Epithelial cell of esophagus (primary cell): ENCODE measurements around the gene STK4.

Experiments used
- DNase-seq: peaks from one replicate; pipeline ENCODE4 v3.0.0; 2010; ENCODE audit warnings: low read depth
- H3K4me3 ChIP-seq: 2 replicates; pipeline ENCODE4 v1.5.1; 2011; ENCODE audit warnings: mild to moderate bottlenecking, low read length, control low read depth
- CTCF ChIP-seq: IDR thresholded peaks from 2 replicates; pipeline ENCODE4 v1.5.1; 2011; ENCODE audit warnings: low read depth, mild to moderate bottlenecking, low read length, control low read depth, inconsistent platforms; ENCODE audit not compliant: insufficient read depth; ENCODE audit errors: missing control alignments

The STK4 gene

GRCh38 chr20:45112754-45113153, 146.4 kb downstream of the STK4 start:
- TF ChIP-seq CTCF: no peak
- no peak for DNase-seq
- H3K4me3 ChIP-seq: no peak overlapping the region

GRCh38 chr20:45113865-45114264, 147.6 kb downstream of the STK4 start:
- no peak for TF ChIP-seq CTCF
- H3K4me3 ChIP-seq: no peak overlapping the region
- DNase-seq: no peak

GRCh38 chr20:45114465-45115385, 148.4 kb downstream of the STK4 start, which contains the start of gene WFDC5:
WFDC5 (minus strand) TSS chr20:45115174; CDS start chr20:45115083, 91 bp downstream.
- peak; percentile 96 for DNase-seq
- H3K4me3 ChIP-seq: peak within 1 kb of the TSS; percentile 28
- no peak for TF ChIP-seq CTCF

- DNase-seq: no peak
- H3K4me3 ChIP-seq: no peak overlapping the region
- TF ChIP-seq CTCF: no peak
These were observed 149.1 kb downstream of the STK4 start for GRCh38 chr20:45115386-45115774.

- H3K4me3 ChIP-seq: no peak overlapping the region
- no peak for TF ChIP-seq CTCF
- no peak for DNase-seq
These were observed 149.5 kb downstream of the STK4 start for GRCh38 chr20:45115829-45116228.

- H3K4me3 ChIP-seq: no peak overlapping the region
- no peak for DNase-seq
- no peak for TF ChIP-seq CTCF
These were observed 151.3 kb downstream of the STK4 start for GRCh38 chr20:45117581-45117980.
